ENCODE measurements around the gene DAPK2. TPM values are rescaled to one million over a fixed set of nuclear protein-coding genes. Genes with fewer than 3 reads are reported as not detected.
A peak's percentile ranks its signal among the peaks of the same experiment; 100 is the strongest.

DAPK2 gene
- total and polyA plus RNA-seq, 2 of the 4 experiments (the other 2 are of a cell fraction), result 0.34 to 0.36 TPM

DNA sequence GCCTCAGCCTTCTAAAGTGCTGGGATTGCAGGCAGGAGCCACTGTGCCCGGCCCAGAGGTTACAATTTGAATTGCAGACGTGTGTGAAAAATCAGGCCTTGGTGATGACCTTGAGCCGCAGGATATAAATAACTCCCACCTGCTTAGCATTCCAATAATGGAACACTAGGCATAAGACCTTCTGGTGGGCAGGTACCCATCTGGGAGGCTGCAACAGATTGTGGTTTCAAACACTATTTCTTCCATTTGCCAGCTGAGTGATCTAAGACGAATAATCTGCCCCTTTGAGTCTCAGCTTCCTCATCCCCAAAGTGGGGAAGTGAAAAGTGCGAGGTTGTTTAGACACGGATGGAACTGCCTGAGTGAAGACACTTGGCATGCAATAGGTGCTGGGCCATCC is 164.9 kb downstream of the DAPK2 start:
- H3K14ac ChIP-seq (replicated peaks; ENCODE audit: low read depth, low read length), result no peak overlapping the region
- peaks cover 31% of the 10 kb centered on the region for H3K27me3 ChIP-seq (ENCODE audit: control insufficient read depth, insufficient read depth, low read length)
- no CpG with 5 or more reads among the region's 6 CpGs for WGBS, 2 experiments (ENCODE audit: extremely low coverage in 2 of 2, insufficient read length in 1 of 2)
- no peak overlapping the region for H3K9ac ChIP-seq (ENCODE audit: low read depth, low read length)
- H3K56ac ChIP-seq (ENCODE audit: extremely low read depth, insufficient read depth, low read length), result no peak overlapping the region
- dilution Hi-C loops (cut with HindIII; ENCODE audit: low sequenced_read_pairs, unreplicated experiment), result no loop called here
- no peaks in the 10 kb centered on the region for H3K9me3 ChIP-seq (ENCODE audit: control insufficient read depth, insufficient read depth, low read length)
- no peaks in the 10 kb centered on the region for H3K79me1 ChIP-seq (ENCODE audit: low read depth in 1 of 2, low read length in 2 of 2)
- peaks cover 4% of the 10 kb centered on the region; the same call in 1 of the 2 replicates for H3K9me1 ChIP-seq (ENCODE audit: insufficient read depth, low read length)
- no peaks in the 10 kb centered on the region for H3K4me1 ChIP-seq (ENCODE audit: control insufficient read depth, insufficient read depth, low read length)
- no peak overlapping the region for H3K27ac ChIP-seq (ENCODE audit: insufficient read depth, low read length)
- H2BK5ac ChIP-seq (ENCODE audit: low read depth, low read length, poor library complexity, severe bottlenecking), result no peak overlapping the region
- no peaks in the 10 kb centered on the region for H3K36me3 ChIP-seq (ENCODE audit: control insufficient read depth, insufficient read depth, low read length)
- H2AK9ac ChIP-seq (replicated peaks; ENCODE audit: low read depth, low read length, poor library complexity), result no peak overlapping the region
- ATAC-seq (ENCODE audit: low read depth), result no peak
- H2AK5ac ChIP-seq (ENCODE audit: low read depth, low read length), result no peak overlapping the region
- no peak overlapping the region for H2BK15ac ChIP-seq (ENCODE audit: low read depth, low read length)
- H3K4me2 ChIP-seq (ENCODE audit: low read depth, low read length), result no peak overlapping the region
- no peak overlapping the region for H3K18ac ChIP-seq (ENCODE audit: low read depth, low read length)
- in situ Hi-C loops (cut with MboI; ENCODE audit: low sequenced_read_pairs), result no loop called here
- H4K91ac ChIP-seq (ENCODE audit: insufficient read depth, low read depth, low read length), result no peak overlapping the region
- no peak overlapping the region for H3K4me3 ChIP-seq (ENCODE audit: insufficient read depth, low read depth, low read length)
- peak overlapping the region; percentile 51 for H2AFZ ChIP-seq (replicated peaks; ENCODE audit: low read length, poor library complexity)
- no TSS peak for BruUV-seq (replicated peaks)
- no peak overlapping the region for H2BK20ac ChIP-seq (ENCODE audit: low read depth, low read length)
- no peaks in the 10 kb centered on the region for H4K20me1 ChIP-seq (ENCODE audit: insufficient read depth, low read length)
- H2BK120ac ChIP-seq (ENCODE audit: low read depth, low read length), result no peak overlapping the region
- no peak for DNase-seq
- no peak overlapping the region for H3K4ac ChIP-seq (ENCODE audit: low read depth, low read length)
- TF ChIP-seq CHD1 (IDR thresholded peaks at IDR 0.05; ENCODE audit: low read depth, low read length), result no peak
- TF ChIP-seq MAFK (IDR thresholded peaks at IDR 0.05; ENCODE audit: low read depth, low read length), result no peak
- no peak for TF ChIP-seq CTCF (conservative IDR thresholded peaks at IDR 0.05; ENCODE audit: low read depth, low read length)
- no peak for TF ChIP-seq ELK1 (IDR thresholded peaks at IDR 0.05; ENCODE audit: borderline replicate concordance, low read depth, low read length)
- TF ChIP-seq RFX5 (IDR thresholded peaks at IDR 0.05; ENCODE audit: low read depth, low read length), result no peak
- TF ChIP-seq CEBPB (IDR thresholded peaks at IDR 0.05; ENCODE audit: low read depth, low read length), result no peak
- no peak for TF ChIP-seq FOS (IDR thresholded peaks at IDR 0.05; ENCODE audit: low read depth, low read length)
- TF ChIP-seq MXI1 (IDR thresholded peaks at IDR 0.05; ENCODE audit: borderline replicate concordance, low read depth, low read length), result no peak
- TF ChIP-seq MAZ (IDR thresholded peaks at IDR 0.05; ENCODE audit: borderline replicate concordance, low read depth, low read length), result no peak
- TF ChIP-seq BHLHE40 (IDR thresholded peaks at IDR 0.05; ENCODE audit: low read depth, low read length), result no peak
- no peak for TF ChIP-seq USF2 (IDR thresholded peaks at IDR 0.05; ENCODE audit: low read depth, low read length)
- TF ChIP-seq RCOR1 (IDR thresholded peaks at IDR 0.05; ENCODE audit: insufficient replicate concordance, low read length), result no peak
- no peak for TF ChIP-seq RAD21 (IDR thresholded peaks at IDR 0.05; ENCODE audit: low read length)
- TF ChIP-seq SMC3 (IDR thresholded peaks at IDR 0.05; ENCODE audit: low read depth, low read length), result no peak
- TF ChIP-seq NFE2L2 (IDR thresholded peaks at IDR 0.05; ENCODE audit: low read depth, low read length), result no peak
- no peak for TF ChIP-seq POLR2A (IDR thresholded peaks at IDR 0.05; ENCODE audit: low read depth, low read length)
- no peak overlapping the region for H4K8ac ChIP-seq (ENCODE audit: low read depth in 2 of 2, low read length in 2 of 2)
- H3K23ac ChIP-seq (ENCODE audit: low read depth, low read length), result no peak overlapping the region
- H4K5ac ChIP-seq (ENCODE audit: low read depth, low read length), result no peak overlapping the region
- intact Hi-C loops (cut with micrococcal nuclease), result no loop called here
- ChIA-PET POLR2A (ENCODE audit: unreplicated experiment) (no interaction called here), CTCF (no interaction called here)
